ENCODE results near the gene CIART. TPM values are rescaled to one million over a fixed set of nuclear protein-coding genes. Genes with fewer than 3 reads are reported as not detected.
A peak's percentile ranks its signal among the peaks of the same experiment; 100 is the strongest.

CIART gene
- total and polyA plus RNA-seq, 2 of the 8 experiments (the other 6 are each of a cell fraction or from before 2014, with no cell fraction given) = 9.6 to 33.3 TPM

- TF ChIP-seq FOSL1 (IDR thresholded peaks at IDR 0.05; ENCODE audit: insufficient read depth, low read depth, low read length) (no peak), JUN (IDR thresholded peaks at IDR 0.05; ENCODE audit: low read depth, low read length) (no peak), TAF1 (IDR thresholded peaks at IDR 0.05; ENCODE audit: low read depth, low read length) (peak; percentile 57), ZNF274 (IDR thresholded peaks at IDR 0.05; ENCODE audit: borderline replicate concordance, extremely low read depth, low read length) (no peak), POLR2AphosphoS5 (IDR thresholded peaks at IDR 0.05; ENCODE audit: low read depth, low read length) (peak; percentile 92), TAF7 (optimal IDR thresholded peaks at IDR 0.05; ENCODE audit: borderline replicate concordance, low read depth, low read length) (no peak), ATF3 (IDR thresholded peaks at IDR 0.05; ENCODE audit: insufficient read depth, low read depth, low read length) (no peak), YY1 (IDR thresholded peaks at IDR 0.05; ENCODE audit: low read depth, low read length) (no peak), KDM5A (IDR thresholded peaks at IDR 0.05; ENCODE audit: low read length) (no peak), HDAC6 (IDR thresholded peaks at IDR 0.05; ENCODE audit: low read depth, low read length) (no peak), CTBP2 (IDR thresholded peaks at IDR 0.05; ENCODE audit: borderline replicate concordance, insufficient read depth, insufficient read length, low read length) (no peak), CBX5 (IDR thresholded peaks at IDR 0.05; ENCODE audit: low read depth, low read length) (no peak), TEAD4 (IDR thresholded peaks at IDR 0.05; ENCODE audit: low read depth, low read length) (no peak; the same call in 1 of the 2 replicates), SAP30 (IDR thresholded peaks at IDR 0.05; ENCODE audit: insufficient read depth, insufficient replicate concordance, low read length) (no peak), POU5F1 (IDR thresholded peaks at IDR 0.05; ENCODE audit: low read depth, low read length) (no peak), SIN3A (conservative IDR thresholded peaks at IDR 0.05 in 1 of 2, IDR thresholded peaks at IDR 0.05 in 1 of 2; ENCODE audit: low read depth in 1 of 2, low read length in 2 of 2) (no peak)
- TF ChIP-seq, protein P1, sequence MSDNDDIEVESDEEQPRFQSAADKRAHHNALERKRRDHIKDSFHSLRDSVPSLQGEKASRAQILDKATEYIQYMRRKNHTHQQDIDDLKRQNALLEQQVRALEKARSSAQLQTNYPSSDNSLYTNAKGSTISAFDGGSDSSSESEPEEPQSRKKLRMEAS (IDR thresholded peaks at IDR 0.05) = peak; percentile 70
- TF ChIP-seq, protein P2, sequence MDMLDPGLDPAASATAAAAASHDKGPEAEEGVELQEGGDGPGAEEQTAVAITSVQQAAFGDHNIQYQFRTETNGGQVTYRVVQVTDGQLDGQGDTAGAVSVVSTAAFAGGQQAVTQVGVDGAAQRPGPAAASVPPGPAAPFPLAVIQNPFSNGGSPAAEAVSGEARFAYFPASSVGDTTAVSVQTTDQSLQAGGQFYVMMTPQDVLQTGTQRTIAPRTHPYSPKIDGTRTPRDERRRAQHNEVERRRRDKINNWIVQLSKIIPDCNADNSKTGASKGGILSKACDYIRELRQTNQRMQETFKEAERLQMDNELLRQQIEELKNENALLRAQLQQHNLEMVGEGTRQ (IDR thresholded peaks at IDR 0.05; ENCODE audit: low read length) = no peak
Measured at GRCh38 chr1:150256554-150257341, 25.6 kb upstream of the CIART start (continued).
